Measurements from ENCODE around the gene ADGRD2. TPM values are rescaled to one million over a fixed set of nuclear protein-coding genes. Genes with fewer than 3 reads are reported as not detected.

Gene ADGRD2
- total RNA-seq, 1 experiment from 2014 or later, result not detected

DNA sequence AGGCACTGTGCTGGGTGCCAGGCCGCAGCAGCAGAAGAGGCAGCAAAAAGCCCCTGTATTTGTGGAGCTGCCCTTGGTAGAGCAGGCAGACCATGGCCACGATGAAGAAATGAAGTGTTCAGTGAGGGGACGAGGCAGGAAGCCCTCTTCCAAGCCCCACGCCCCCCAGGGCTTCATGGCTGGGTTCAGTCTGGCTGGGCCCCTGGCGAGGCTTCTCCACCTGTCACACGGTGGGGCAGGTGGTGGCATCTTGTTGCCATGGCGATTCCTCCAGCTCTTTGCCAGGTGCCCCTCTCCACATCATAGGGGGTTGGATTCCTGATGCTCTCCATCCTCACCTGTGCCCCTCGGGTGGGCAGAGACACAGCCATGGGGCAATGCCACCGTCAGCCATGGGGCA, 21.5 kb downstream of the ADGRD2 start:
- TF ChIP-seq TCF7L2 (IDR thresholded peaks at IDR 0.05; ENCODE audit: low read depth, low read length) (no peak), POLR2AphosphoS5 (IDR thresholded peaks at IDR 0.05; ENCODE audit: low read depth, low read length) (no peak), REST (IDR thresholded peaks at IDR 0.05; ENCODE audit: insufficient read depth in 1 of 2, low read depth in 2 of 2, low read length in 1 of 2) (no peak), CTCF (IDR thresholded peaks at IDR 0.05) (no peak), SIN3A (IDR thresholded peaks at IDR 0.05; ENCODE audit: borderline replicate concordance, insufficient read depth, low read depth, low read length) (no peak)
- H3K27me3 ChIP-seq (ENCODE audit: control insufficient read depth, insufficient read depth, low read length), result no peaks in the 10 kb centered on the region
- intact Hi-C loops (cut with micrococcal nuclease; ENCODE audit: unreplicated experiment), result no loop called here
- H3K4me1 ChIP-seq (ENCODE audit: control insufficient read depth, insufficient read depth, low read length), result no peaks in the 10 kb centered on the region
- DNase-seq (ENCODE audit: low read depth, low spot score) (no peak), ATAC-seq (no peak)
- BruUV-seq (replicated peaks), result no TSS peak
- in situ Hi-C loops (cut with HindIII; ENCODE audit: low pct_unique_long_range_greater_than_20kb, low sequenced_read_pairs), result no loop called here
- ChIA-PET CTCF (no interaction called here), POLR2A (no interaction called here)
- H3K36me3 ChIP-seq (ENCODE audit: control insufficient read depth, insufficient read depth, low read length), result no peaks in the 10 kb centered on the region
- no peaks in the 10 kb centered on the region for H3K9me3 ChIP-seq (ENCODE audit: control insufficient read depth, insufficient read depth, low read depth, low read length)
- no peak overlapping the region for H3K4me3 ChIP-seq (ENCODE audit: low read depth in 2 of 2, low read length in 2 of 2)
- H3K27ac ChIP-seq (ENCODE audit: low read length), result no peak overlapping the region

- POLR2A ChIA-PET, result no interaction called here
- TF ChIP-seq CTCF (IDR thresholded peaks at IDR 0.05) (no peak), TCF7L2 (IDR thresholded peaks at IDR 0.05; ENCODE audit: low read depth, low read length) (no peak), POLR2AphosphoS5 (IDR thresholded peaks at IDR 0.05; ENCODE audit: low read depth, low read length) (no peak), REST (IDR thresholded peaks at IDR 0.05; ENCODE audit: insufficient read depth in 1 of 2, low read depth in 2 of 2, low read length in 1 of 2) (no peak), SIN3A (IDR thresholded peaks at IDR 0.05; ENCODE audit: borderline replicate concordance, insufficient read depth, low read depth, low read length) (no peak)
- no peak overlapping the region for H3K4me3 ChIP-seq (ENCODE audit: low read depth in 2 of 2, low read length in 2 of 2)
- in situ Hi-C loops (cut with HindIII; ENCODE audit: low pct_unique_long_range_greater_than_20kb, low sequenced_read_pairs) (no loop called here), intact Hi-C loops (cut with micrococcal nuclease; ENCODE audit: unreplicated experiment) (no loop called here)
- ATAC-seq (no peak), DNase-seq (ENCODE audit: low read depth, low spot score) (no peak)
- H3K27ac ChIP-seq (ENCODE audit: low read length), result no peak overlapping the region
- H3K27me3 ChIP-seq (ENCODE audit: control insufficient read depth, insufficient read depth, low read length), result no peaks in the 10 kb centered on the region
- H3K4me1 ChIP-seq (ENCODE audit: control insufficient read depth, insufficient read depth, low read length), result peaks cover 6% of the 10 kb centered on the region; the same call in 1 of the 2 replicates
- no peaks in the 10 kb centered on the region for H3K36me3 ChIP-seq (ENCODE audit: control insufficient read depth, insufficient read depth, low read length)
- no peaks in the 10 kb centered on the region for H3K9me3 ChIP-seq (ENCODE audit: control insufficient read depth, insufficient read depth, low read depth, low read length)
- no TSS peak for BruUV-seq (replicated peaks)
- CTCF ChIA-PET, result no interaction called here
Observed at GRCh38 chr9:124472770-124473169, 22.5 kb downstream of the ADGRD2 start.

All from Panc1 (cell line).